DND-41 (cell line): ENCODE measurements around the gene CCNT1.

Source experiments
- ATAC-seq: fragments of 200-7000 bp; cut with Tn5 transposase; 3 replicates; pipeline ENCODE4 v1.9.1; 2021; ENCODE audit warnings: low read depth; ENCODE audit not compliant: insufficient read depth
- DNase-seq: peaks from one replicate; pipeline ENCODE4 v3.0.0-alpha.2; 2020
- H2AFZ ChIP-seq: 2 replicates; pipeline ENCODE4 v1.6.0; 2012; ENCODE audit warnings: low read depth, low read length
- H3K27ac ChIP-seq: 2 replicates; pipeline ENCODE4 v1.5.1; 2012; ENCODE audit warnings: low read length, inconsistent platforms
- H3K27me3 ChIP-seq: fragments of 200-600 bp; sonication (generic); 2 replicates; pipeline ENCODE4 v1.6.0; 2012; ENCODE audit warnings: low read length, mild to moderate bottlenecking, inconsistent platforms; ENCODE audit not compliant: insufficient read depth, poor library complexity
- H3K36me3 ChIP-seq: 2 replicates; pipeline ENCODE4 v1.5.1; 2012; ENCODE audit warnings: low read length, inconsistent platforms; ENCODE audit not compliant: insufficient read depth
- H3K4me1 ChIP-seq: 2 replicates; pipeline ENCODE4 v1.5.1; 2012; ENCODE audit warnings: mild to moderate bottlenecking, low read length; ENCODE audit not compliant: insufficient read depth
- H3K4me2 ChIP-seq: 2 replicates; pipeline ENCODE4 v1.6.0; 2012; ENCODE audit warnings: mild to moderate bottlenecking, moderate library complexity, low read length, inconsistent platforms; ENCODE audit not compliant: insufficient read depth
- H3K4me3 ChIP-seq, 2 experiments: fragments of 200-600 bp in 1 of 2; shearing (Covaris generic) in 1 of 2; 2 replicates each; pipeline ENCODE4 v1.5.1; 2012 to 2016; ENCODE audit warnings: inconsistent platforms in 2 of 2, low read length in 2 of 2, mild to moderate bottlenecking in 2 of 2, low read depth in 1 of 2, moderate library complexity in 1 of 2
- H3K79me2 ChIP-seq: 2 replicates; pipeline ENCODE4 v1.6.0; 2012; ENCODE audit warnings: low read length, inconsistent platforms; ENCODE audit not compliant: insufficient read depth
- H3K9ac ChIP-seq: 2 replicates; pipeline ENCODE4 v1.6.0; 2012; ENCODE audit warnings: low read depth, mild to moderate bottlenecking, inconsistent platforms, low read length, moderate library complexity
- H3K9me3 ChIP-seq: 2 replicates; pipeline ENCODE4 v1.5.1; 2012; ENCODE audit warnings: low read length, moderate library complexity, mild to moderate bottlenecking, inconsistent platforms; ENCODE audit not compliant: insufficient read depth, severe bottlenecking
- H4K20me1 ChIP-seq: 2 replicates; pipeline ENCODE4 v1.6.0; 2012; ENCODE audit warnings: low read length; ENCODE audit not compliant: insufficient read depth
- CTCF ChIP-seq: IDR thresholded peaks from 2 replicates; pipeline ENCODE4 v1.5.1; 2012; ENCODE audit warnings: borderline replicate concordance, low read length, moderate library complexity, mild to moderate bottlenecking; ENCODE audit not compliant: poor library complexity, severe bottlenecking; ENCODE audit errors: extremely low read depth
- EZH2 ChIP-seq: IDR thresholded peaks from 3 replicates; pipeline ENCODE4 v1.6.1; 2012; ENCODE audit warnings: borderline replicate concordance, low read depth, mild to moderate bottlenecking, moderate library complexity, low read length, inconsistent platforms; ENCODE audit not compliant: severe bottlenecking

Gene CCNT1

DNA sequence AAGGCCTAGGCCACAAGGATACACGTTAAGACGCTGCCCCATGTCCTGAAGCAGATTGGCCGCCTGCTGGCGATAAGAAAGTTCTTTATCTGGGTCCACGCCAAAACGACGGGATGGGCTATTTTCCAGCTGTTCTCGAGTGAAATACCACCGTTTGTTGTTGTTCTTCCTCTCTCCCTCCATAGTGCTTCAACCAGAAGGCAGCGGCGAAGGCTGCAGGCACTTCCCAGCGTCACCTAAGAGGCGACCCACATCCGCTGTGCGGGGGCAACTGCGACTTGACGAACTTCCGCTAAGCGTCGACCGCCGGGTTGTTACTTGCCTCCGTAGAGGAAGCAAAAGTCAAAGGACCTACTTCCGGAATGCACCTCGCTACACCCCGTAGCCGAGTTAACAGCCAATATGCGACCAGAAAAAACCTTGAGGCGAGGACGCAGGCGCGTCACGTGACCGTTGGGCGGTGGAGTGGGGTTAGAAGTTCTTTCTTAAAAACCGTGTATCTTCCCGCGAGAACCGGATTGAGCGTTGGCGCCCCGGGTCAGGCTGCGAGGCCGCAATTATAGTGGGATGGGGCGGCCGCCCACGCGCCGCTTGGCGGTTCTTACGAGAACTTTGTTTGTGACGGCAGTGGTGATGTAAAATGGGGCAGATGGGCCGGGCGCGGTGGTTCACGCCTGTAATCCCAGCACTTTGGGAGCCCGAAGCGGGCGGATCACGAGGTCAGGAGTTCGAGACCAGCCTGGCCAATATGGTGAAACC is at the start of gene CCNT1:
Gene CCNT1 (minus strand): TSS at position 215 of the 759 bp plus-strand sequence. CDS start 32 bp downstream, at position 183.
- Histone ChIP-seq H3K9ac (peak within 1 kb of the TSS; percentile 90), H3K9me3 (peaks cover 7% of the 10 kb centered on the region), H3K27me3 (no peaks in the 10 kb centered on the region), H2AFZ (peak within 1 kb of the TSS; percentile 91), H3K36me3 (peaks cover 39% of the 10 kb centered on the region), H3K4me2 (peak within 1 kb of the TSS; percentile 97), H3K4me1 (peaks cover 43% of the 10 kb centered on the region), H3K4me3 (peak within 1 kb of the TSS; percentile 85 to 92), H3K79me2 (peaks cover 53% of the 10 kb centered on the region), H3K27ac (peak within 1 kb of the TSS; percentile 95), H4K20me1 (peaks cover 40% of the 10 kb centered on the region; the same call in 1 of the 2 replicates)
- peak; percentile 99 for DNase-seq
- peak; percentile 94 for ATAC-seq
- TF ChIP-seq CTCF (peak; percentile 3), EZH2 (no peak)

- no peaks in the 10 kb centered on the region for H3K27me3 ChIP-seq
- no peak overlapping the region for H3K4me2 ChIP-seq
- no peak overlapping the region for H3K9ac ChIP-seq
- no peaks in the 10 kb centered on the region for H4K20me1 ChIP-seq
- TF ChIP-seq EZH2, result no peak
- no peak for TF ChIP-seq CTCF
- H3K79me2 ChIP-seq, result no peaks in the 10 kb centered on the region
- no peaks in the 10 kb centered on the region for H3K36me3 ChIP-seq
- ATAC-seq, result peak; percentile 76
- no peak overlapping the region for H3K4me3 ChIP-seq
- H3K9me3 ChIP-seq, result no peaks in the 10 kb centered on the region
- no peak overlapping the region for H2AFZ ChIP-seq
- peak; percentile 11 for DNase-seq
- H3K4me1 ChIP-seq, result no peaks in the 10 kb centered on the region
- H3K27ac ChIP-seq, result no peak overlapping the region
These were observed 49.3 kb upstream of the CCNT1 start for GRCh38 chr12:48765753-48766162.

GRCh38 chr12:48764521-48764920 is 48.0 kb upstream of the CCNT1 start:
- no peak overlapping the region for H3K9ac ChIP-seq
- no peak overlapping the region for H3K4me2 ChIP-seq
- H2AFZ ChIP-seq, result no peak overlapping the region
- H3K27ac ChIP-seq, result no peak overlapping the region
- H4K20me1 ChIP-seq, result no peaks in the 10 kb centered on the region
- H3K4me1 ChIP-seq, result no peaks in the 10 kb centered on the region
- H3K4me3 ChIP-seq, result no peak overlapping the region
- no peaks in the 10 kb centered on the region for H3K36me3 ChIP-seq
- DNase-seq (no peak), ATAC-seq (no peak)
- H3K79me2 ChIP-seq, result no peaks in the 10 kb centered on the region
- no peaks in the 10 kb centered on the region for H3K27me3 ChIP-seq
- H3K9me3 ChIP-seq, result no peaks in the 10 kb centered on the region
- no peak for TF ChIP-seq CTCF
- TF ChIP-seq EZH2, result no peak
